Adipocyte (in vitro differentiated cells): ENCODE data around the gene CEP170B.

Source experiments
- DNase-seq: peaks from one replicate; pipeline ENCODE4 v3.0.0-alpha.2; 2015; ENCODE audit warnings: low read depth
- H3K27me3 ChIP-seq: replicated peaks from 2 replicates; pipeline ENCODE4 v1.7.0; 2013; ENCODE audit warnings: mild to moderate bottlenecking, low read length, moderate library complexity; ENCODE audit not compliant: control insufficient read depth, insufficient read depth
- H3K36me3 ChIP-seq: 2 replicates; pipeline ENCODE4 v1.7.0; 2013; ENCODE audit warnings: low read length, mild to moderate bottlenecking, moderate library complexity; ENCODE audit not compliant: control insufficient read depth, insufficient read depth, severe bottlenecking
- H3K4me1 ChIP-seq: 2 replicates; pipeline ENCODE4 v1.7.0; 2013; ENCODE audit warnings: mild to moderate bottlenecking, low read length, moderate library complexity; ENCODE audit not compliant: control insufficient read depth, insufficient read depth
- H3K4me3 ChIP-seq: 2 replicates; pipeline ENCODE4 v1.7.0; 2013; ENCODE audit warnings: mild to moderate bottlenecking, low read length, moderate library complexity
- H3K9ac ChIP-seq: 2 replicates; pipeline ENCODE4 v1.7.0; 2013; ENCODE audit warnings: mild to moderate bottlenecking, low read length, moderate library complexity
- H3K9me3 ChIP-seq: 2 replicates; pipeline ENCODE4 v1.7.0; 2013; ENCODE audit warnings: mild to moderate bottlenecking, low read length, moderate library complexity; ENCODE audit not compliant: control insufficient read depth

CEP170B gene

DNA sequence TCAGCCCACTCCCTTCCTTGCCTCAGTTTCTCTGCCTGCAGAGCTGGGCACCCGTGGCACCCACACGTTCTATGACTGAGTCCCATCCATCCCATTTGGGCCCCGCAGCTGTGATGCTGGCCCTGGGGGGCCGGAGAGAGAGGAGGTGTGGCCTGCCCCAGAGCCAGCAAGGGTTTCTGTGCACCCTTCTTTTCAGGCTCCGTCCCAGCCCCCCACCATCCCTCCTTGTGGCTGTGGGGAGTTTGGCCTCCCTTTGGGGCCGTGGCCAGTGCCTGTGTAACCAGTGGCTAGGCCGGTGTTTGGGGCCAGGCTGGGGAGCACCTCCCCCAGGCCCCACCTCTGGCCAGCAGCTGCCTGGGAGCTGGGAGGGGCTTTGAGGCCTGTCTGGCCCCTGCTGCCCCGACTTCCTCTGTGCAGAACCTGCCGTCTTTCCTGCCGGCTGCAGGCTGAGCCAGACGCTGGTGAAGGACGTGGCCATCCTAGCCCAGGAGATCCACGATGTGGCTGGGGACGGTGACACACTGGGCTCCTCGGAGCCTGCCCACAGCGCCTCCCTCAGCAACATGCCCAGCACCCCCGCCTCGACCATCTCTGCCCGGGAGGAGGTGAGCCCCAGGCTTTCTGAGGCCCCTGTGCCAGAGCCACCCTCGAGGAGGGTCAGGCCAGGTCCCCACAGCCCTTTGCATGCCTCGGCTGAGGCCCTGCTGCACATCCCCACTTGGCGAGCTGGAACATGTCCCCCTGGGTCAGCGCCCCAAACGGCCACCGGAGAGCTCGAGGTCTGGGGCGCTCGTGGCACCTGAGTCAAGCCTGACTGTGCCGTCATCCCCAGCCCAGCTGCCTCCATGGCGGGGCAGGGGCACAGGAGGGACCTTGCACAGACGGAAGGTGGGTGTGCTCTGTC is 27.7 kb downstream of the CEP170B start:
- Histone ChIP-seq H3K4me3 (no peak overlapping the region), H3K27me3 (no peaks in the 10 kb centered on the region), H3K36me3 (peaks cover 16% of the 10 kb centered on the region), H3K9ac (no peak overlapping the region), H3K4me1 (peaks cover 7% of the 10 kb centered on the region), H3K9me3 (no peaks in the 10 kb centered on the region)
- DNase-seq = no peak

DNA sequence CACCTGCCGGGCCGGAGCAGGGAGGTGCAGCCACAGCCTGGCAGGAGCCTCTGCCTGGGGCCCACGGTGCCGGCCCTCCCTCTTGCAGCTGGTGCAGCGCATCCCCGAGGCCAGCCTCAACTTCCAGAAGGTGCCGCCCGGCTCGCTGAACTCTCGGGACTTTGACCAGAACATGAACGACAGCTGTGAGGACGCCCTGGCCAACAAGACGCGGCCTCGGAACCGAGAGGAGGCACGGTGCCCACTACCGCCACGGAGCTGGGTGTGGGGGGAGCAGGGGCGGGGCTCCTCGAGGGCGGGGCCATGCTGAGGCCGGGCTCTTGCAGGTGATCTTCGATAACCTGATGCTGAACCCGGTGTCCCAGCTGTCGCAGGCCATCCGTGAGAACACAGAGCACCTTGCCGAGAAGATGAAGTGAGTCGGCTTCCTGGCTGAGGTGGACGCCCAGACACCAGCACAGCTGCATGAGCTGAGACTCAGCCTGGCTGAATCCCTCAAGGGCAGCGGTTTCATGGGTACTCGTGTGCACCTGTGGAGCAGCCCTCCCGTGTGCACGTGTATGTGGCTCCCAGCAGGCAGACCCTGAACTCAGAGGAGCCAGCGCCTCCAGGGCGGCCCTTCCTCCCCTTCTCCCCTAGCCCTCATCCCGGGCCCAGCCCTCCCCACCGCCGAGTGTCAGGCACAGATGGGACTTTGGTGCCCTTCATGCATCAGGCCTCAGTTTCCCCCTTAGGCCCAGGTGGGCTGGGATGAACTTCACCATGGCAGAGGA is 28.6 kb downstream of the CEP170B start:
- peaks cover 12% of the 10 kb centered on the region for H3K4me1 ChIP-seq
- H3K9me3 ChIP-seq = no peaks in the 10 kb centered on the region
- no peak for DNase-seq
- H3K9ac ChIP-seq = no peak overlapping the region
- no peaks in the 10 kb centered on the region for H3K27me3 ChIP-seq
- peaks cover 11% of the 10 kb centered on the region for H3K36me3 ChIP-seq
- no peak overlapping the region for H3K4me3 ChIP-seq

DNA sequence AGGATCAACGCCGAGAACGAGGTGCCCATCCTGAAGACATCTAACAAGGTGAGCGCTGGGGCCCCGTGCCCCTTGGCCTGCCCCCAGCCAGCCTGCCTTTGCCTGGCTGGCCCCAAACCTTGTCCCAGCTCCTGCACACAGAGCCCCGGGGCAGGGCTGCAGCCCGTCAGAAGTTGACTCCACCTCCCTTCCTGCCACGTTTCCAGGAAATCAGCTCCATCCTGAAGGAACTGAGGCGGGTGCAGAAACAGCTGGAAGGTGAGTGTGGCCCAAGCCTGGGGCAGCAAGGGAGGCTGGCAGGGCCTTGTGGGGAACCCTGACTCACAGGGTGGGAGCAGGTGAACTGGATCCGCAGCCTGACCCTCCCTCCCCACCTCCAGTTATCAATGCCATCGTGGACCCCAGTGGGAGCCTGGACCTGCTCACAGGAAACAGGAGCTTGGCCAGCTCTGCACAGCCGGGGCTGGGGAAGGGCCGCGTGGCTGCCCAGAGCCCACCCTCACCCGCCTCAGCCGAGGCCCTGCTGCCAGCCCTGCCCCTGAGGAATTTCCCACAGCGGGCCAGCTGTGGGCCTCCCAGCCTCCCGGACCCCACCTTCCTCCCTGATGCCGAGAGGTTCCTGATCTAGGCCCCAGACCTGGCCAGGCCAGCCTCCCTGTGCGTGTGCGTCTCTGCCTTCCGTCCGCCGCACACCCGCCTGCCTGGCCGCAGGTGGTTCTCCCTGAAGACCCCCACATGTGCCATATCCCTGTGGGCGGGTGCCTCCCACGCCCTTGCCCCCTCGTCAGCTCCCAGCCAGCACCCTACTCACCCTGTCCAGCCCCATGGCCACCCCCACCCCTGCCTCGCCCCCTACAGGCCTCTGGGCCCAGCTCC is 29.5 kb downstream of the CEP170B start:
- H3K9me3 ChIP-seq = no peaks in the 10 kb centered on the region
- peaks cover 6% of the 10 kb centered on the region for H3K36me3 ChIP-seq
- H3K4me1 ChIP-seq = peaks cover 19% of the 10 kb centered on the region
- no peaks in the 10 kb centered on the region for H3K27me3 ChIP-seq
- no peak for DNase-seq
- no peak overlapping the region for H3K4me3 ChIP-seq
- no peak overlapping the region for H3K9ac ChIP-seq

DNA sequence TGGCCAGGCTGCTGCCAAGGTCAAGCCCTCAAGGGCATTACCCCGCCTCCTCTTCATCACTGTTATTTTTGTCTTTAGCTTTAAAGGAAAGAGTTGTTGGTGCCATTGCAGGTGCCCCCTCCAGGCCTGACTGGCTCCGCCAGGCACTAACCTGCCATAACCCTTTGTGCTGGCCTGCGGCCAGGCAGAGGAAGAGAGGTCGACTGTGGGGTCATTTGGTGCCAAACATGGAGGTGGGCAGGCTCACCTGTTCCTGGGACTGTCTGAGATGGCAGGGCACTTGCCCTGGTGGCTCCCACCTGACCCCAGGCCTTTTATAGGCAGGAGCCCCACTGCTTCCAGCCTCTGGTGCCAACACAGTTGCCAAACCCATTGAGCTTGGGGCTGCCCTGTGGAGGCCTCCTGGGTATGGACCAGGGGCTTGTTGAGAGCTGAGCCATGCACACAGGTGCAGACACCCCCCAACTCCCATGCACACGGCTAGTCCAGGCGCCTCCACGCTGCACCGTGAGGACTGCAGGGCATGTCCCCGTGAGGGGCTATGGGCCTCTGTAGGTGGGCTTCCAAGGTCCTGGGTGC is 30.2 kb downstream of the CEP170B start:
- Histone ChIP-seq H3K36me3 (peaks cover 5% of the 10 kb centered on the region), H3K4me3 (no peak overlapping the region), H3K9me3 (no peaks in the 10 kb centered on the region), H3K4me1 (peaks cover 19% of the 10 kb centered on the region), H3K27me3 (no peaks in the 10 kb centered on the region), H3K9ac (no peak overlapping the region)
- no peak for DNase-seq

DNA sequence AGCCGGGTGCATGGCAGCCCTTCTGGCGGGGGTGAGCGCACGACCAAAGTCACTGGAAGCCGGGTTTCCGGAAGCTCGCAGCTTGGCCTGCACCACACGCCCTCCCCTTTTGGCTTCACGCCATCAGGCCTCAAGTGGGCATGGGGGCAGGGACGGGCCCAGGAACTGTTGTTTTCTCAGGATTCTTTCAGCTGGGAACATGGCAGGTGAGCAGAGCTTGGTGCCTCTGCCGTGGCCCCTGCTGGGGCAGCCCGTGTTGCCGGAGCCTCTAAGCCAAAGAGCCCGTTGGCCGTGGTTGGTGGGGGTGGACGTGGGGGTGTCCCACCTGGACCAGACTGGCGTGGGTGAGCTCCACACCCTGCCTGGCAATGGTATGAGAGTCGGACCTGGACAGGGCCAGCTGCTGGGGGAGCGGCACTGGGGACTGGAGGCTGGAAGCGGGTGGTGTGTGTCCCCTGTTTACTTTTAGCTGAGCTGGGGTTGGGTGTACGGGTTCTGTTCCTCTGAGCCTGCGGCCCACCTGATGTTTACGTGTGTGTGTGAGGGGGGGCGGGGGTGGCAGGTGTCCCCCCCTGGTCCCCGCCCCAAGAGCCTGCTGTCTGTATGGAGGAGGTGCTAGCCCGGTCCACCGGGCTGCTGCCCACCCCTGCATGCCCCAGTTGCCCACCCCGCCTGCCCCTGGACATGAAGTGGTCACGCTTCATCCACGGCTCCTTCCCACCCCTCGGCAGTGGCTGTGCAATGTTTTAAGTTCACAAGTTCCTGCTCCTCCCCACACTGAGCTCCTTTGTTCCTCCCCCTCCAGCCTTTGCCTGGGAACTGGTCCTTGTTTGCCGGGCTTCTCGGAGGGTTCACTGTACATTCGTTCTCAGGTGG is 31.0 kb downstream of the CEP170B start:
- Histone ChIP-seq H3K27me3 (no peaks in the 10 kb centered on the region), H3K9ac (no peak overlapping the region), H3K4me1 (peaks cover 19% of the 10 kb centered on the region), H3K4me3 (no peak overlapping the region), H3K36me3 (peaks cover 5% of the 10 kb centered on the region), H3K9me3 (no peaks in the 10 kb centered on the region)
- no peak for DNase-seq

DNA sequence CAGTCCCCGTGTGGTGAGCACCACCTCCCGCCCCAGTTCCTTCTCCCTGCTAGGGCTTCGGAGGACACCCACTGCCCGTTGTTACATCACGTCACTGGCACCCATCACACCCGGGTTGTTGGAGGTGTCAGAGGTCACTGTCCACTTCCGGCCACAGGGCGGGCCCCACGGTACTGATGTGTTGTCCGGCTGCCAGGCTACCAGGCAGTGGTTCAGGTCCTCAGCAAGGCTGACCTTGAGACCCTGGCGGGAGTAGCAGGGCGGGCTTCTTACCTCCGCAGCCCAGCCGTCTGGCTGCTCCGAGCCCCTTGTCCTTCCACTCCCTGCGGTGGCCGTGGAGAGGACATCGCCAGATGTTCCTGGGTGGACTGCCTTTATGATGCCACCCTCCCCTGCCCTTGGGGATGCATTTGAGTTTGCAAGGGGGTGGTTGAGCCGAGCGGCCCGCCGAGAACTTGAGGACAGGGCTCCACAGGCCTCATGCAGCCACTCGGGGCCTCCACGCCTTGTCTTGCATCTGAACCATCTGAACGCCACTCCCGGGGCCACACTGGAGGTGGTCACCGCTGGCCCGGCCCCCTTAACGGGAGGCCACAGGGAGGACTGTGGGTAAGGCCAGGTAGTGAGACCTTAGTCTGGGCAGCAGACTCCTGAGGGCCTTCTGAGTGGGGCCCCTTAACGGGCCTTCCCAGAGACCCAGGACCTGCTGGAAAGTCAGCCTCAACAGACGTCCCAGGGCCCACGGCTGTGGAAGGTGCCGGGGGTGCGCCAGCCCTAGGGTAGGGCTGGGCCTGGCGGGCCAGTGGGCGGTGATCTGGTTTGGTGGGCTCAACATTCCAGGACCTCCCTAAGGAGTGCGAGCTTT is 32.5 kb downstream of the CEP170B start:
- no peaks in the 10 kb centered on the region for H3K9me3 ChIP-seq
- peaks cover 19% of the 10 kb centered on the region for H3K4me1 ChIP-seq
- peak overlapping the region; percentile 29 for H3K9ac ChIP-seq
- H3K27me3 ChIP-seq = no peaks in the 10 kb centered on the region
- H3K4me3 ChIP-seq = no peak overlapping the region
- H3K36me3 ChIP-seq = peaks cover 5% of the 10 kb centered on the region
- DNase-seq = no peak

DNA sequence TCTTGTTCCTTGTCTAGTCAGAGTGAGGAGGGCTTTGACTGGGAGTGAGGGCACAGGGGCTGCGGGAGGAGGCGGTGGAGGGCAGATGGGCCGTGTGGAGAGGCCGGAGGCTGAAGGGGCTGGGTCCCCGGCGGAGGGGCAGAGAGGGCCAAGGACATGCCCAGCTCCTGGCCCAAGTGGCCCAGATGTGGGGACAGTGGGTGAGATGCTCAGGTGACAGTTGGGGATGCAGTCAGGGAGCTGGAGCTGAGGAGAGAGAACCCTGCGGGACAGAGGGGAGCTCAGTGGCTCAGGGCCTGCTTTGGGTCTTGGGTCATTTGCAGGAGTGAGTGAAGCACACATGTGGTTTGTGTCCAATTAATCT is 33.1 kb downstream of the CEP170B start:
- no peak overlapping the region for H3K9ac ChIP-seq

DNA sequence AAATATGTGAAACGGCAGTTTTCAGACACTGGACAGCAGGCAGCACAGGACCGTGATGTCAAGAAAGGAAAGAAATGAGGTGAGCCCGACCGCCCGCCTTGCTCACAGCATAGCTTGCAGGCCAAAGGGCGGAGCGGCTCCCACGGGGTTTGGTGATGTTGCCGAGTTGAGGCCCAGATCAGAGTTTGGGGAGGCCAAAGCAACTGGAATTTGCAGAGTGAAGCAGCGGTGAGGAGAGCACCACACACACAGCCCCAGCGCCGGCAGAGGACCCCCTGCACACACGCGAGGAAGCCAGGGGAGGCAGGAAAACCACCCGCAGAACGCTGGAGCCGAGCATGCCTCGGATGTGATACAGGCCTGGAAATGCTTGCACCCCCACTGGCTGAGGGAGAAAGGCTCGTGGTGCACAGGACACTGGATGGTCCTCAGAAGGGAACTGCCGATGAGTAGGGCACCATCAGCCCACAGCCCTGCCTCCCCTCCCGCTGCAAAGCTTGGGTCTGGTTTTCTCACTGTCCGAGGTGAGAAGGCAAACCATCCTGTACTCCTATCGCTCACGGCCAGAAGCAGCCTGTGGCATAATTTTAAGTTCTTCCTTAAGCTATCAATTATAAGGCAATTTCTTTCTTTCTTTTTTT is 33.9 kb downstream of the CEP170B start:
- Histone ChIP-seq H3K27me3 (peaks cover 1% of the 10 kb centered on the region), H3K4me3 (peak overlapping the region; percentile 70), H3K9me3 (peaks cover 8% of the 10 kb centered on the region), H3K4me1 (peaks cover 19% of the 10 kb centered on the region), H3K36me3 (peaks cover 5% of the 10 kb centered on the region), H3K9ac (peak overlapping the region; percentile 72)
- DNase-seq = no peak

More for the DNA sequence above, 33.1 kb downstream of the CEP170B start:
- Histone ChIP-seq H3K27me3 (no peaks in the 10 kb centered on the region), H3K9me3 (no peaks in the 10 kb centered on the region), H3K36me3 (peaks cover 5% of the 10 kb centered on the region), H3K4me3 (no peak overlapping the region), H3K4me1 (peaks cover 19% of the 10 kb centered on the region)
- no peak for DNase-seq

DNA sequence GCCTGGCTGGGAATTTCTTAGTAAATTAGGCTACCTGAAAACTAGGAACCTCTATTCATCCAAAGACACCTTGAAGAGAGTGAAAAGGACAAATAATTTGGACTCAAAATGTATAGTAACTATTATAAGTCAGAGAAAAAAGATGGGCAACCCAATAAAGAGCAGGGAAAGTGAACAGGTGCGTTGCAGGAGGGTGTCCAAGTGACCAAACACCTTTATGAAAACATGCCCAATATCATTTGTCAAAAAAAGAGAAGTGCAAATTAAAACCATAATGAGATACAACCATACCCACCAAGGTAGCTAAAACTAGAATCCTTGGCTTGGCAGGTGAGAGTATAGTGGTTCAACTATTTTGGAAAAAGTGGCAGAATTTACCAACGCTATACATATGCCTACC is 34.7 kb downstream of the CEP170B start:
- no peaks in the 10 kb centered on the region for H3K36me3 ChIP-seq
- no peak overlapping the region for H3K9ac ChIP-seq
- H3K27me3 ChIP-seq = peaks cover 8% of the 10 kb centered on the region
- H3K9me3 ChIP-seq = peaks cover 14% of the 10 kb centered on the region
- no peak overlapping the region for H3K4me3 ChIP-seq
- H3K4me1 ChIP-seq = peaks cover 19% of the 10 kb centered on the region
- DNase-seq = no peak
